Stimulated activated CD4-positive, alpha-beta T cell treated with anti-CD3 and anti-CD28 coated beads, Interleukin-1b, Interleukin-23, amount 100 ng/mL, for 1 hour (primary cell): ENCODE data around the gene CYP2W1.
"Not testable (repeated sequence)": the region's sequence is repeated elsewhere in the genome, so short reads cannot be mapped to it uniquely, and the experiment has no call there.

ENCODE experiments used
- DNase-seq, 2 donors: peaks; one replicate each; pipeline ENCODE4 v3.0.0-alpha.2; 2020; ENCODE audit warnings: low read depth in 2 of 2

Gene CYP2W1

DNA sequence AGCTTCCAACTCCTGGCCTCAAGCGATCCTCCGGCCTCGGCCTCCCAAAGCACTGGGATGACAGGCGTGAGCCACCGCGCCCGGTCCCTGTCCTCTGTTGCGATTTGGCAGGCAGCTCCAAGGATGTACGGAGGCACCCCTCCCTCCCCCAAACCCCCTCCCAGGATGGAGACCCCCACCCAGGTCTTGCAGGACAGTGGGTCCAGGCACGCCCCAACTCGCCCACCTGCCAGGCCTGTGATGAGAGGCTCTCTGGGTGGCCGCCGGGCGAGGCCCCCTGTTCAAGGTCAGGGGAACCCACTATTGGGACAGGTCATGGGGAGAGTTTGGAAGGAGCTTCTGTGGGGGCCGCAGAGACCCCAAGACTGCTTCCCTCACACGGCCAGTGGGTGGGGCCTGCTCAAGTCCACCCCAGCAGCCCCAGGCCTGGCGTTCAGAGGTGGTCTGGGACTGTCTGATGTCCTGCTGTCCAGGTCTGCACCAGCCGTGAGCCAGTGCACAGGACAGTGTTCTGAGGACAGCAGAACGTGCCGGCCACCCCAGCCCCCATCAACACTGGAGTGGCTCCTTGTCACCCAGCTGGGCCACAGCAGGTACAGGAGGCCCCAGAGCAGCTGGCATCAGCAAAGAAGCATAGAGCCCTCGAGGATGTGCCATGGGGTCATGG is 31.0 kb upstream of the CYP2W1 start:
- no peak for DNase-seq

DNA sequence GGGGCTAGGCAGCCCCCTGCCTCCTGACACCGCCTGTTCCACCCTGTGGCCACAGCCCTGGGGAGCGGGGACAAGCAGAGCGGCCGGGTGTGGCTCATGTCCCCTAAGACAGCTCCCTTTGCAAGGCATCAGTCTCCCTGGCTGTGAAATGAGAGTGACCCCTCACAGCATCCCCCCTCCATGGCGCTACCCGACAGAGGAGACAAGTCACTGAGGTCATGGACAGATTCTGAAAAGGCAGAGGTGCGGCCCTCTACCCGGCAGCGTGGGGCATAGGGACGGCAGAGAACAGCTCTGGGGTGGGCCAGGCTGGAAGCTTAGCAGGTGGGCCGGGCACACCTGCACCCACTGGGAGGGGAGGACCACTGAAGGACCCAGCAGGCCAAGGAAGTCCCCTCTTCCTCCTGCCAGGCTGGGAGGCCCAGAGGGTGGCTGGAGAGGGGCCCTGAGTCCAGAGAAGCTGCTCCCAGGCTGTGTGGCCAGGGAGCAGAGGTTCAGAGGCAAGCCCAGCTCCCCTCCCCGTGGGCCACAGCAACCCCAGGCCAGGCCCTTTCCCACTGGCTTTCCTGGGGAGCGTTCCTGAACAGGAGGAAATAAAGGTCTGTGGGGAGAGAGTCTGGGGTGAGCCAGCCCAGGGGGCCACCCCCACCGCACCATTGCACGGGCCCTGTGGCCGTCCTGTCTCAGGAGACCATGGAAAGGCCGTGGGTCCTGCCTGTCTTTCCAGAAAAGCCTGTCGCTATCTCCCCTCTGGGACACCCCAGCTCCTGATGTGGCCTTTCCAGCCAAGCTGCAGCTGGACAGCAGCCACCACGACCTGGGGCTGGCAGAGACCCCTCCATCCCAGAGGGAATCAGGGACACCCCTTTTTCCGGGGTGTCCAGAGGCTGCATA is 30.2 kb upstream of the CYP2W1 start:
- no peak for DNase-seq

DNA sequence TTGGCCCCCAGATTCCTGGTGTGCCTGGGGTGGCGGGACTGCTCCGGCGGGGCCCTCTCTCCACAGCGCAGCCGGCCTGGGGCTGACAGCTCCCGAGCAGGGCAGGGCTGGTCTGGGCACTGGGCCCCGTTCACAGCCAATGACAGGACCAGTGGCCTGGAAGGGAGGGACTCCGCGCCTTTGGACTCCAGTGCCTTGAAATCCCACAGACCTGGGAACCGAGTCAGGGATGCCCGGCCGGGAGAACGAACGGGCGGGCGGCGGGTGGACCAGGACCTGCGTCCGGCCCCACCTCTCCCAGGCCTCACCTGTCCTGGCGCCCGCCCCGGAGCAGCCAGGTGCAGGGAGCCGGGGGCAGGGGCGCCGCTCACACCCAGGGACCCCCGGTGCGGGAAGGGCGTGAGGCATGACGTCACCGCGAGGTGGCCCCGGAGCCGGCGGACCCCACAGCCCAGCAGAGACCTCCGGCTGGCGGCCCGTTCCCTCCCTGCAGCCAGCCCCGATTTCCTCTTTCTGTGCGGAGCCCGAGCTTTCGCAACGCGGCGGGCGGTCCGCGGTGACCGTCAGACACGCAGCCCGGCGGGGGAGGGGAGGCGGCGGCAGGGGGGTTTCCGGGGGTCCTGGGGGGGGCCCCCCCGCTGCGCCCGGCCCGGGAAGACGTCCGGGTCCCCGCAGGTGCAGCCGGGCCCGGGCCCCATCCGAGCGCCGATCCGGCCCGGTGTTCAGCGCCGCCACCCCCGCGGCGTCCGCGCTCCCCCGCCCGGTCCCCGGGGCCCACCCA is 29.2 kb upstream of the CYP2W1 start:
- DNase-seq: no peak

DNA sequence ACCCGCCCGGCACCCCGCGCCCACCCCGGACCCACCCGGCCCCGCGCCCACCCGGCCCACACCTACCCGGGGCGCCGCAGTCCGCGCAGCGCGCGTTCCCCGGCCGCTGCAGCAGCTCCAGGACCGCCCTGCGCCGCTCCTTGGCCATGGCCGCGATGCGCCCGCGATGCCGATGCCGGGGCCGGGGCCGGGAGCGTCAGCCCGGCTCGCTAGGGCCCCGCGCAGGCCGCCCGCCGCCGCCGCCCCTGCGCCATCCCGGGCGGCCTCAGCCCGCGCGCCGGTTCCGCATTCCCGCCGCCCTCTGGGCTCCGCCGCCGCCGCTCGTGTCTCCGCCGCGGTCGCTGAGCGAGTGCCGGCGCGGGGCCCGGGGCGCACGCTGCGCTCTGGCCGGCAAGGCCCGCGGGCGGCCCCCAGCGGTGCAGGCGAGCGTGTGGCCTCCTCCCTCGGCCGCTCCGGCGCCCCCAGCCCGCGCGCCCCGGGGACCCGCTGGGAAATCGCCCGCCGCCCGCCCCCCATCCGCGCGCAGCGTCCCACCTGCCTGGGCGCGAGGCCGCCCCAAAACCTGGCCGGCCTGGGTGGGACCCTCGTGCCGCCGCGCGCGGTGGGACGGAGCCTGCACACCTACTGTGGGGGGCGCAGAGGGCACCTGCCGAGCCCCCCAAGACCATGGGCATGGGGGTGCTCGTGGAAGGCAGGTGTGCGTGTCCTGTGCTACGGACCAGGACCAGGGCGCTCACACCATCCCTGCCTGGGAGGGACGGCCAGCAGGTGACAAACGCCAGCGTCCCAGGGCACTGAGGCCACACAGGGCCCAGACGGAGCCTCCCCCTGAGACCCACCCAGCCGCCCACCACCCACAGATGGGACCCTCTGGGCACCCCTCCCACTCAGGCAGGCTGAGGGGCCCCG is 28.4 kb upstream of the CYP2W1 start, which contains the start of gene ADAP1:
TSS of gene ADAP1 (minus strand) at position 351 of the 909 bp plus-strand sequence. CDS start at position 148, 203 bp downstream.
- peak in 1 of 2 donors; percentile 31 for DNase-seq

DNA sequence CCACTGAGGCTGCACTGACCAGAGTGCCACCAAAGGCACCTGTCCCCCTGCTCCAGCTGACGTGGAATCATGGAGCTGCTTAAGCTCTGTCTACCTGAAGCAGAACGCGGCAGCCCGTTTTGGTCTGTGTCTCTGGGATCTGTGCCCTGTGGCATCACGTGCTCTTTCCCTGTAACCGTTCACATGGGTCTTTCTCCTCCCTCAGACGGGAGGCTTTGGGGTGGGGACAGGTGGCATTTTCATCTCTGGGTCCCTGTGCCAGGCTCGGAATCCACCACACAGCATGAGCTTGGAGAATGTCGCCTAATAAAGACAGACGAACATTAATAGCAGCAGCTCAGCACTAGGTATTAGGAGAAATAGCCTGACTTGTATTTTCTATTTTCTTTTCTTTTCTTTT is 26.9 kb upstream of the CYP2W1 start:
- DNase-seq: no peak

DNA sequence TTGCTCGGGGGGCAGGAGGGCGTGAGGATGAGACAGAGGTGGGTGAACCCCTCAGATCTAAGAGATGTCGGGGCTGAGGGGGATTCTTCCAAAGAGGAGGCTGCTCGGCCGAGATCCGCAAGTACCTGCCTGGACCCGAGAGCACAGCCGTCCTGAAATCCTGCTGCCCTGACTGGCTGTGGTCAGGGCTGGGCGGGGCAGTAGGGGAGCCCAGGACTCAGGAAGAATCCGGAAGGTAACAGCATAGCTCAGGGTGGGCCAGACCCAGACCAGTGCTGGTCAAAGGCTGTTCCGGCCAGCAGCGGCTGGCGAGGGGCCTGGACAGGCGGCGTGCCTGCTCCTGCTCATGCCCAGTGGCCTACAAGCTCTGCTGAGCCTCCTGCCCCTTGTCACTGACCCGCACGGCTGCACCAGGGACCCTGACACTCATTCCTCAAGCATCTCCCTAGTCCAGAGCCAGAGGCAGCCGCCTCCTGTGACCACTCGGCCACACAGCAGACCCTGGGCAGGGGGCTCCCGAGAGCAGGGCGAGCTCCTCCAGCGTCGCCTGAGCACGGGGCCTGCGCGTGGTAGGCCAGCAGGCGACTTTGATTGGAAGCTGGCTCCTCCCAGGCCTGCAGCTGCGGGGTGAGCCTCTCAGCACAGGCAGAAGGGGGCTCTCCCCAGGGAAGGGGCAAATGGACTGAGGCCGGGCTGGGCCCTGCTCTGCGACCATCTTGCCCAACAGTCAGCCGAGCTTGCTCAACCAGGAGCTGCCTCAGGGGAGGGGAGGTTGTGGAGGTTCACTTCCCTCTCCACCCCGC is 25.4 kb upstream of the CYP2W1 start:
- DNase-seq: no peak

DNA sequence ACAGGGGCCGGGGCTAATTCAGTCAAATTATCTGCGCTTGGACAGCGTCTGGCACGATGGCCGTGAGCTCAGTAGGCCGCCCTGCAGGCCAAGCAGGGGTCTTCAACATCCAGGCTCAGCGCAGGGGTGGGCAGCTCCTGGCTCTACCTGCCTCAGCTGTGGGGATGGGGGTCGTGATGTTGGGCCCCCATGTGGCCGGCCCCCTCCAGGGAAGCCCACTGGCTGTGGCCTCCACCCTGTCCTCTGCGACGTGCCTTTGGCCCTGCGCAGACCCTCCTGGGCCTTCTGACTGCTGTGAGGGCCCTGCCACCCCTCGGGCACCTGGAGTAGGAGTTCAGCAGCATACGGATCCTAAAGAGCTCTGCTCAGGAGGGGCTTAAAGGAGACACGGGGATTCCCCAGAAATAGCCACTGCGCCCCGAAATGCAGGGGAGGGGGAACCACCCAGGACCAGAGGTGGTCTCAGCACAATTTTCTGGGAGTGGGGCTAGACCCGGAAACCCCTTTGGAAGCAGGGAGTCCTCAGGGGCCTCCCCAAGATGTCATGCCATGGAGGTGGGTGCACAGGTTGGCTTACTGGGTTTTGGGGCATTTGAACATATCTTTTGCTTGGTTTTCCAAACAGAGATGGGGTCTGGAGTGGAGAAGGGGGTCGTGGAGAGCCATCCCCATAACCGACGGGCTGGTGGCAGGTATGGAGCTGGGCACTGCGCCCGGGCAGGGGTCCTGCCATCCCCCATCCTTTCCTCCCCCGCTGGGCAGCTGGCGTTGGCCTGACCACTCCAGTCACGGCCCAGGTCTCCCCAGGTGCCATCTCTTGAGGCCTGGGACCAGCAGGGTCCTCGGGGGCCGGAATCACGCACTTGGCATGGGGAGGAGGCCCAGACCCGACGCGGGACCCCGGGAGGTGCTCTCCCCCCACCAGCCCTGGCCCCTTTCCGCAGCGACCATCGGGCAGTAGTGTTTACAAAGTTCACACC is 24.5 kb upstream of the CYP2W1 start:
- DNase-seq: no peak

DNA sequence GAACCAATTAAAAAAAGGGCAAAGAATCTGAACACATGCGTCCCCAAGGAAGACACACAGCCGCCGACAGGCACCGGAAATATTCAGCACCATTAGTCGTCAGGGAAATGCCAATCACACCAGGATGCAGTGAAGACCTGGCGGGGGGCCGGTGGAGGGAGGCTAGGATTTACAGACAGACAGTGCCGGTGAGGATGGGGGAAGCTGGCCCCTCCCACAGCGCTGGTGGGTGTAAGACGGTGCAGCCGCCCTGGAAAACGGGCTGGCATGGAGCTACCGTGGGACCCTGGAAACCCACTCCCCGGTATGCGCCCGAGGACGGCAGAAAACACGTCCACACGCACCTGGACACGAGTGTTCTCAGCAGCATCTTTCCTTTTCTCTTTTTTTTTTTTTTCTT is 23.7 kb upstream of the CYP2W1 start:
- DNase-seq: no peak

DNA sequence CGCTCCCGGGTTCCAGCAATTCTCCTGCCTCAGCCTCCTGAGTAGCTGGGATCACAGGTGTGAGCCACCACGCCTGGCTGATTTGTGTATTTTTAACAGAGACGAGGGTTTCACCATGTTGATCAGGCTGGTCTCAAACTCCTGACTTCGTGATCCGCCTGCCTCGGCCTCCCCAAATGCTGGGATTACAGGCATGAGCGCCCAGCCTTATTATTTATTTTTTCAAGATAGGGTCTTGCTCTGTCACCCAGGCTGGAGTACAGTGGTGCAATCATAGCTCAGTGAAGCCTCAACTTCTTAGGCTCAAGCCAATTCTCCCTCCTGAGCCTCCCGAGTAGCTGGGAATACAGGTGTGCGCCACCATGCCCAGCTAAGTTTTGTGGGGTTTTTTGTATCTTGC is 23.2 kb upstream of the CYP2W1 start:
- not testable (repeated sequence) for DNase-seq

DNA sequence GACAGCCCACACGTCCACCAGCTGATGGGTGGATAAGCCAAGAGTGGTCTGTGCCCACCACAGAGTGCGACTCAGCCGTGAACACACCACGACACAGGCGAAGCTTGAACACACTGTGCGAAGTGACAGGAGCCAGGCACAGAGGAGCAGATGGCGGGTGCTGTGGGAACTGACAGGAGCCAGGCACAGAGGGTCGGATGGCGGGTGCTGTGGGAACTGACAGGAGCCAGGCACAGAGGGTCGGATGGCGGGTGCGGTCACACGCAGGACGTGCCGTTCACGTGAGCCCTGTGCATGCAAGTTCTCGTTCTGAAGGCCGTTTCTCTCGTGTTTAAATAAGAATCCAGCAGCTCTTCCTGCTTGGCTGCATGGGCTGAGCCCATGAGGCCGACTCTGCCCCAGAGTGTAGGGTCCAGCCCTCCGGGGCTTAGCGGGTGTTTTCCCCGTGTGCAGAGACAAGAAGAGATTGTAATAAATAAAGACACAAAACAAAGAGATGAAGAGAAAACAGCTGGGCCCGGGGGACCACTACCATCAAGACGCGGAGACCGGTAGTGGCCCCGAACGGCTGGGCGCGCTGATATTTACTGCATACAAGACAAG is 22.6 kb upstream of the CYP2W1 start:
- DNase-seq: no peak

DNA sequence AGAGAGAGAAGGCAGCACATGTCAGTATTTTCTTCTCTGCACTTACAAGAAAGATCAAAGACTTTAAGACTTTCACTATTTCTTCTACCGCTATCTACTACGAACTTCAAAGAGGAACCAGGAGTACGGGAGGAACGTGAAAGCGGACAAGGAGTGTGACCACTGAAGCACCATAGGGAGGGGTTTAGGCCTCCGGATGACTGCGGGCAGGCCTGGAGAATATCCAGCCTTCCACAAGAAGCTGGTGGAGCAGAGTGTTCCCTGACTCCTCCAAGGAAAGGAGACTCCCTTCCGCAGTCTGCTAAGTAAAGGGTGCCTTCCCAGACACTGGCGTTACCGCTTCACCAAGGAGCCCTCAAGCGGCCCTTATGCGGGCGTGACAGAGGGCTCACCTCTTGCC is 22.0 kb upstream of the CYP2W1 start:
- not testable (repeated sequence) for DNase-seq

DNA sequence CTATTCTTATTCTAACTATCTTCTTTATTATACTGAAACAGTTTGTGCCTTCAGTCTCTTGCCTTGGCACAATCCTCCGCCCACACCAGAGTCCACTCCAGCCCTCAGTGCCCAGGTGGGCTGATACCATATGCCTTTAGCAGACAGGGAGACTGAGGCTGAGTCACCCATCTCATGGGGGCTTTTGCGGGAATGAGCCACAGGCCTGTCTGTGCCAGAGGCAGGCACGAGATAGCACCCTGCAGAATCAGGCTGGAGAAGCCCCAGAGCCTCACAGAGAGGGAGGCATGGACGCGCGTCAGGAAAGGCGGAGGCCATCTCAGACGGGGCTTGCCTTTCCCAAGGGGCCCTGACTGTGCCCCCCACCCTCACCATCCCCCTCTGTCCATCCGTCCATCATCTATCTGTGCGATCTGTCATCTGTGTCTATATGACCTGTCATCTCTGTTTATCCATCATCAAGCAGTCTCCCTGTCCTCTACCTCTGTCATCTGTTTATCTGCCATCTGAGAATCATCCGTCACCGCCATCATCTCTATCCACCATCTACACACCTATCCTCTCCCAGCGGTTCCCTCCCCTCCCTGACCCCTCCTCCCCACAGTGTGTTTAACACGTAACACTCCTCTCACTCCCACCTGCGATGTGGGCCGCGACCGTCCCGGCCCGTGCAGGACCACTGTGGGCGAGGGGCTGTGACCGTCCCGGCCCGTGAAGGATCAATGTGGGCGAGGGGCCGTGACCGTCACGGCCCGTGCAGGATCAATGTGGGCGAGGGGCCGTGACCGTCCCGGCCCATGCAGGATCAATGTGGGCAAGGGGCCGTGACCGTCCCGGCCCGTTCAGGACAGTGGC is 21.2 kb upstream of the CYP2W1 start:
- DNase-seq: no peak

DNA sequence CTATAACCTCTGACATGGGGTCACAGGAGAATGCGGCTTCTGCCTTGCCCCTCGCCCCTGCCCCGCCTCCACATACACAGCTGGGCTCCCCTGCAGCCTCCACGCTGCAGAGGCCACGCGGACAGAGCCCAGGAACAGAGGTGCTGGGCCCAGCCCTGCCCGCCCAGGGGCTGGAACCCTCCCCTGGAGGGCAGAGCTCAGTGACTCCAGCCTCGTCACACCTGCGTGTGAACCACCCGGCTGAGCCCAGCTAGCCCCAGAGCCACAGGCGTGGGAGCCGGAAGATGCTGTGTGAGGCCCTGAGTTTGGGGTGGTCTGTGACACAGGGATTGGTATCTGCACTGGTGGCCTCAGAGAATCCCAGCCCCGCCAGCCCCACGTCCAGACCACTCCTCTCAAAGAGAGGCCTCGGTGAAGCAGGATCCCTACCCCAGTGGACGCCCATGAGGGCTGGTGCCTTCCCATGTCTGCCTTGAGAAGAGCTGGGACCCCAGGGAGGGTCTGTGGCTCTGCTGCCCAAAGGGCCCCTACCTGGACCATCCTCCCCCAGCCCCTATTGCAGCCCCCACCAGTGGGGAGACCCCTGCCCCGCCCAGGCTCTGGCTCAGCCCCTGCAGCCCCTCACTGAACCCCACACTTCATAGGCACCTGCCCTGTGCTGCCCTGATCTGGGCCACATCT is 20.4 kb upstream of the CYP2W1 start:
- no peak for DNase-seq

DNA sequence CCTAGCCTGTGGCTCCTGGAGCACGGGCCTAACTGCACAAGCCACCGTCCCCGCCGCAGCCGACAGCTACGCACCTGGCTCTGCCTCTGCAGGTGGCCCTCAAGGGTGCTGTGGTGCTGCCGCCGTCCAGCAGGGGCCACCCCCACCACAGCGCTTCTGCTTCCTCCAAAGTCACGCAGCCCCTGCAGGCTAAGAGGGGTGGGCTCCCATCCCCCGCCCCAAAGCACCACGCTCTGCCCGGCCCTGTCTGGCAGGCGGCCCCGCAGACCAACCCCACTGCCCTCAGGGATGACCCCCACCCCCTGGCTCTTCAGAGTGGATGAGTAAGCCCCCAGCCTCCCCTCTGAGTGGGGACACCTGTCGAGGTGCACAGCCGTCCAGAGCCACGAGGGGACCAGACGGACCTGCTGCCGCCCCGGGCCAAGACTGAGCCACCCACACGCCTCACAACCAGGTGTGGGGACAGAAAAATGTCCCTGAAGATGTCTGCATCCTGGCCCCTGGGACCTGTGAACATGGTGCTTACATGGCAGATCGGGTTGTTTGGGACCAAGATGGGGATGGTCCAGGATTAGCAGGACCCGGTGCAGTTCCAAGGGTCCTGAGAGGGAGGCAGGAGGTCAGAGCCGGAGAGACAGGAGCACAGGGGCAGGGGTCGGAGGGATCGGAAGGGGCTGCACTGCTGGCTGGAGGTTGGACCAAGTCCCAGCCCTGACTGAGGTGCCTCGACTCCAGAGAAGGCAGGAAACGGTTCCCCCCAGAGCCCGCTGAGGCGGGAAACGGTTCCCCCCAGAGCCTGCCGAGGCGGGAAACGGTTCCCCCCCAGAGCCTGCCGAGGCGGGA is 19.5 kb upstream of the CYP2W1 start:
- DNase-seq: no peak

DNA sequence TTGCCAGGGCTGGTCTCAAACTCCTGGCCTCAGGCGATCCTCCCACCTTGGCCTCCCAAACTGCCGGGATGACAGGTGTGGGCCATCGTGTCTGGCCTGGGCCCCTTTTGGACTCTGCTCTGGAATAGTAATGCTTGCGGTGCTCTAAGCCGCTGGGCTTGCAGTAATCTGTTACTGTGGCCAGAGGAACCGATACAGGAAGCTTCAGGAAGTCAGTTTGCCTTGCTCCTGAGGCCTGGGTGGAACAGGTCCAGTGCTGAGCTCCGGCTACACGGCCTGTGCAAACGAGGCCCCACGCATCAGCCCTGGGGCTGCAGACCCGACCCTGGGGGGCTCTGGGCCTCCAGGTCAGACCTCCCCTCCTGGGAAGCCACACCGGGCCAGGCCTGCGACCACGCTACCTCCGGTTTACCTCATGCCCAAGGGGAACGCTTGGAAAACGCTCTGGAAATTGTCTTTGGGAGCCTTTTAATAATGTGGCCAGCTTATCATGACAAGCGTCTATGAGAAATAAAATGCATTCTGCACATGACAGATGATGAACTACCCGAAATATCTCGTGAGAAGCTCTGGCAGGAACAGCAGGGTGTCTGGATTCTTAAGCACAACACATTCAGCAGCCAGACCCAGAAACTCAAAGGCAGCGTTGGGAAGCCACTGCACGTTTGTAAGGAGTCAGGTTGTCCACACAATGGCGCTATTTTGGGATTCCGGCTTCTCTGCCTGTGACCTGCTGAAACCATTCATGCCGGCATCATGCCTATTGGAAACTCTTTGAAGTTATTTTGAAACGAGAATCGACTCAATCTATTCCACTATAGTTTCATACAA is 18.4 kb upstream of the CYP2W1 start:
- no peak for DNase-seq
